Activated T-cell treated with anti-CD3 and anti-CD28 coated beads, Interleukin-2, amount 50 U/mL, for 24 hours (primary cell): ENCODE measurements around the gene RSRC1.

Experiments
- DNase-seq: peaks from one replicate; pipeline ENCODE4 v3.0.0-alpha.2; 2020
- H3K27ac Mint-ChIP-seq: 2 replicates; pipeline ENCODE4 v1.8.0; 2020; ENCODE audit warnings: mild to moderate bottlenecking, mixed read lengths
- H3K27me3 Mint-ChIP-seq: 2 replicates; pipeline ENCODE4 v1.8.0; 2020; ENCODE audit warnings: mixed read lengths
- H3K36me3 Mint-ChIP-seq: 2 replicates; pipeline ENCODE4 v1.8.0; 2020; ENCODE audit warnings: low read depth, mixed read lengths
- H3K4me1 Mint-ChIP-seq: 2 replicates; pipeline ENCODE4 v1.8.0; 2020; ENCODE audit warnings: low read depth, mixed read lengths
- H3K4me3 Mint-ChIP-seq: 2 replicates; pipeline ENCODE4 v1.8.0; 2020; ENCODE audit warnings: mild to moderate bottlenecking, moderate library complexity, mixed read lengths
- H3K9me3 Mint-ChIP-seq: 2 replicates; pipeline ENCODE4 v1.8.0; 2020; ENCODE audit warnings: mixed read lengths

RSRC1 gene

DNA sequence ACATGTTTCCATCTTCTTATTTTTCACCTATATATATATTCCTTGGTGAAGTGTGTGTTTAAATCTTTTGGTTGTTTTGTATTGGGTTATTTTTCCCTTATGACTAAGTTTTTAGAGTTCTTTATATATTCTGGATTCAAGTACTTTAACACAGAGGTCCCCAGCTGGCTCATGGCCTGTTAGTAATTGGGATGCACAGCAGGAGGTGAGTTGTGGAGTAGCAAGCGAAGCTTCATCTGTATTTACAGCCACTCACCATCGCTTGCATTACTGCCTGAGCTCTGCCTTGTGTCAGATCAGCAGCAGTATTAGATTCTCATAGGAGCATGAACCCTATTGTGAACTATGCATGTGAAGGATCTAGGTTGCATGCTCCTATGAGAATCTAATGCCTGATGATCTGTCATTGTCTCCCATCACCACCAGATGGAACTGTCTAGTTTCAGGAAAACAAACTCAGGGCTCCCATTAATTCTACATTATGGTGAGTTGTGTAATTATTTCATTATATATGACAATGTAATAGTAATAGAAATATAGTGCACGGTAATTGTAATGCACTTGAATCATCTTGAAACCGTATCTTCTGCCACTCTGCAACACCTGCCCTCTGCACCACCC lies 151.6 kb downstream of the RSRC1 start:
- peaks cover 83% of the 10 kb centered on the region for H3K36me3 Mint-ChIP-seq
- no peak overlapping the region for H3K27ac Mint-ChIP-seq
- H3K4me3 Mint-ChIP-seq, result no peak overlapping the region
- no peak for DNase-seq
- peaks cover 6% of the 10 kb centered on the region for H3K4me1 Mint-ChIP-seq
- no peaks in the 10 kb centered on the region for H3K27me3 Mint-ChIP-seq
- peaks cover 32% of the 10 kb centered on the region for H3K9me3 Mint-ChIP-seq

DNA sequence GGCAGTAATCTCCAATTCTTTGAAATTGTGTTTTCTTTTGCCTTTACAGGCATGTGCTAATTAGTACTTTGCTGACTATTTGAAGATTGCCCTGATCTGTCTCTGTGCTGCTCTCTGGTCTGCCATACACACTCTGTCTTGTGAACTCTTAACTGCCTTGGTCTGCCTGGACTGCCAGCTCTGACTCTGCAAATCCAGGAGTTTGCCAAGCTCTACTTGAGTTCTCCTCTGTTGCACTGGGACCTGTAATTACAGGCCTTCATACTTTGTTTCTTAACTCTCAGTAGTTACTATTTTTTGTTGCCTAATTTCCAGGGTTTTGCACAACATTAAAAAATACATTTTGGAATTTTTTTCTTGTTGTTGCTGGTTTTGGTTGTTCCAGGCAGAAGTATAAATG lies 155.0 kb downstream of the RSRC1 start:
- H3K9me3 Mint-ChIP-seq, result peaks cover 34% of the 10 kb centered on the region
- no peak for DNase-seq
- peaks cover 78% of the 10 kb centered on the region for H3K36me3 Mint-ChIP-seq
- H3K27ac Mint-ChIP-seq, result no peak overlapping the region
- H3K4me1 Mint-ChIP-seq, result peaks cover 3% of the 10 kb centered on the region
- H3K27me3 Mint-ChIP-seq, result no peaks in the 10 kb centered on the region
- H3K4me3 Mint-ChIP-seq, result no peak overlapping the region

DNA sequence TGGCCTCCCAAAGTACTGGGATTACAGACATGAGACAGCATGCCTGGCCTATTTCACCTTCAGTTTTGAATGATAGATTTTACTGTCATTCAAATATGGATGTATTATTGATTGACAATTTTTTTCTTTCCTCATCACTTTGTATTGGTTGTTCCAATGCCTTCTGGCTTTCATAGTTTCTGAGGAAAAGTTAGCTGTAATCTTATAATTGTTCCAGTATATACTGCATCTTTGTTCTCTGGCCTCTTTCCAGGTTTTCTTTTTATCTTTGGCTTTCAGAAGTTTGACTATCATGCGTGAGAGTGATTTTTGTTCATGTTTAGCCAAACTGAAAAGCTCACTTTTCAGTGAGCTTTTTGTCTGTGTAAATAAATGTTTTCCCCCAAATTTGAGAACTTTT lies 157.1 kb downstream of the RSRC1 start:
- H3K36me3 Mint-ChIP-seq, result peaks cover 69% of the 10 kb centered on the region
- no peak overlapping the region for H3K27ac Mint-ChIP-seq
- no peaks in the 10 kb centered on the region for H3K4me1 Mint-ChIP-seq
- no peak for DNase-seq
- peaks cover 34% of the 10 kb centered on the region for H3K9me3 Mint-ChIP-seq
- H3K27me3 Mint-ChIP-seq, result no peaks in the 10 kb centered on the region
- no peak overlapping the region for H3K4me3 Mint-ChIP-seq

DNA sequence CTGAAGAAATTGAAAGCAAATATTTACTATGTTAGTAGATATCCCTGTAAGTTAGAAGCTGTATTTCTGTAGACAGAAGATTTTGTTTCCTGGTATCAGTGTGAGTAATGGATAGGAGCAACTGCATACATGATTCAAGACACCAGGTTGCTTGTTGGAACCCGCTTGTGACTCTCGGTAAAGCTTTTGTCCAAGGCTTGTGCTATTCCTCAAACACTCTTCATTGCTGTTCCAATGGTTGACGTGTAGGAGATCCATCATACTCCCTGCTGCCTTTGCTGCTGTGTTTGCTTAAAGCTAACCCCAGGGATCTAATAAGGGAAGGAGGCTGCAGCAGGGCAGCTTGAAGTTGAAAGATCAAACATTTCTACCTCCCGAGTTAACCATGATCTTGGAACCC lies 160.1 kb downstream of the RSRC1 start:
- peaks cover 69% of the 10 kb centered on the region for H3K36me3 Mint-ChIP-seq
- DNase-seq, result no peak
- no peaks in the 10 kb centered on the region for H3K27me3 Mint-ChIP-seq
- no peak overlapping the region for H3K4me3 Mint-ChIP-seq
- H3K9me3 Mint-ChIP-seq, result peaks cover 16% of the 10 kb centered on the region
- H3K4me1 Mint-ChIP-seq, result no peaks in the 10 kb centered on the region
- H3K27ac Mint-ChIP-seq, result no peak overlapping the region

DNA sequence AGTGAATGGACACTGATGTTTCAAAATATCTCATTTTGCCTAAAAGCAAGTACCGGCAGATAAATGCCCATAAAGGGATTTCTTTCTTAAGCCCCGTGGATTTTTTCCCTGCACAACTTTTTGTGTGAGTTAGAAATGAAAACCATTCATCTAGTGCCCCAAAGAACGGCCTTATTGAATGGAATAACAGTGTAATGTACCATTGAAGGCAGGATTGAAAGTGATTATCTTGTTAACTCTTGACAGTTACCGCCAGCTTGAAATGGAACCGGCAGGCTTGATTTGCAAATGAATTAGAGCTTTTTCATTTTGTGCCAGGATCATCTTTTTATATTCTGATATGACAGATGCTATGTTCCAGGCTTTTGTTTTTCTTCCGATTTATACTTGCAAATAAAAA lies 162.2 kb downstream of the RSRC1 start:
- Mint-ChIP-seq H3K9me3 (peaks cover 9% of the 10 kb centered on the region), H3K27me3 (no peaks in the 10 kb centered on the region), H3K4me3 (no peak overlapping the region), H3K4me1 (no peaks in the 10 kb centered on the region), H3K36me3 (peaks cover 63% of the 10 kb centered on the region), H3K27ac (no peak overlapping the region)
- no peak for DNase-seq

DNA sequence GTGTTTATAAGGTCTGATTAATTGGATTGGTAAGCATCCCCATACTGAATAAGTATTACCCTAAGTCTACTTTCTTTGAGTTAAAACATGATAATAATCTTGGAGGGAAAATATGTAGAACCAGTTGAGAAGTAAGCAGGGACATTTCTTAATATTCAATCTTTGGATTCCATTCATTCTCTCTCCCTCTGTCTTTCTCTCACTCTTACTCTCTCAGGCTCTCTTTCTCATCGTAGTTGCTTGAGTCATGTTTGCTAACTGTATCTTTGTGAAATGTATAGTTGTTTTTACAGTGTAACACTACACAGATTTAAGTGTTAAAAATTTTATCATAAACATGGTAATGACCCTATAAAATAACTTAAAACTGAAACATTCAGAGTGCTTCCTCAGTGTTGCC lies 163.8 kb downstream of the RSRC1 start:
- H3K4me1 Mint-ChIP-seq, result no peaks in the 10 kb centered on the region
- no peak overlapping the region for H3K27ac Mint-ChIP-seq
- no peak overlapping the region for H3K4me3 Mint-ChIP-seq
- H3K36me3 Mint-ChIP-seq, result peaks cover 63% of the 10 kb centered on the region
- no peak for DNase-seq
- no peaks in the 10 kb centered on the region for H3K27me3 Mint-ChIP-seq
- peaks cover 4% of the 10 kb centered on the region for H3K9me3 Mint-ChIP-seq

DNA sequence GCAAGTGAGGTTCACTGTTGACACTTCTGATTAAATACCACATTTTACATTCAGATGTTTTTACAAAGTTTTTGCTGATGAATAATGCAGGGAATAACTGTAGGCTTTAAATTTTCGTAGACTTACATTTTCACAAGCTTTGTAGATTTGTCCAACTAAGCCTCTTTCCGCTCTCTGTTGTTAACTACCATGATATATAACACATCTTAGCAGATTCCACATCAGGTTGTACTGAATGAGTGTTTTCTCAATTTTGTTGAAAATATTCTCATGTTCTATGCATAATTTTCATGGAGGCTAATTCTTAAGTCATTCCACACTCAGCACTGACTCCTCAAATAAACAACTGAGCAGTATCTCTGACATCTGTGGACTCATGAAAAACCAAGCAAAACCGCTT lies 168.3 kb downstream of the RSRC1 start:
- Mint-ChIP-seq H3K27ac (no peak overlapping the region), H3K4me3 (no peak overlapping the region), H3K36me3 (peaks cover 66% of the 10 kb centered on the region), H3K4me1 (no peaks in the 10 kb centered on the region), H3K9me3 (peaks cover 10% of the 10 kb centered on the region), H3K27me3 (no peaks in the 10 kb centered on the region)
- DNase-seq, result no peak

DNA sequence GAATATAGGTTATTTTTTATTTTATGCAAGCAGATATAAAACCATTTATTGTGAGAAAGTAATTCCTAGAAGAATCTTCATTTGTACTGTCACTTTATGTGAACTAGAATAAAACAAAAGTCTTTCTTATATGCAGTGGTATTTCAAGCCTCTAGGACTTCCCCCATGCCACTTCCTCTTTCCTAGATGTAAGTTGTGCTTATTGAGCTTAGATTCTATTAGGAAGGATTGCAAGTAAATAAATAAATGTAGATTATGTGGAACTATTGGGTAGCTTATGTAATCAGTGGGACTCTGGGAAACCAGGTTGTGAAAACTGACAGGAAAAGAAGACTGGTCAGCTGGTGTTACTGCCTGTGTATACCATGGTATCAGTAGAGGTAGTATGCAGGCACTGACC lies 169.7 kb downstream of the RSRC1 start:
- Mint-ChIP-seq H3K9me3 (peaks cover 10% of the 10 kb centered on the region), H3K4me3 (no peak overlapping the region), H3K27ac (no peak overlapping the region), H3K36me3 (peaks cover 57% of the 10 kb centered on the region), H3K27me3 (no peaks in the 10 kb centered on the region), H3K4me1 (no peaks in the 10 kb centered on the region)
- DNase-seq, result no peak

DNA sequence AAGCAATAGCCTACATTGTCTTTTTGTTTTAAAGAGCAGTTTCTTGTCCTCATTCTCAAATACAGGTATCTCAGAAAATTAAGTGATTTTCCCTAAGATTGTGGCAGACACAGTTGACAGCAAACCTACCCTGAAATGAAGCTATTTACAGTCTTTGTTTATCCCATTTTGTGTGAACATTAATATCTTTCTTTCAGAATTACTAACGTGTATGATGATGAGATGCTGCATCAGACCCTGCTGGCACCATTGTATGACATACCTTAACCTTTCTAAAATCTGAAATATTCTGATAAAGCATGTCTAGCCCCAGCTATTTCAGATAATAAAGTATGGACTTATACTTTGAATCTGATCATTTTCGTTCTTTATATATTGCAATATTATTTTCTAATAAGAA lies 185.9 kb downstream of the RSRC1 start:
- no peaks in the 10 kb centered on the region for H3K27me3 Mint-ChIP-seq
- DNase-seq, result no peak
- H3K4me1 Mint-ChIP-seq, result peaks cover 2% of the 10 kb centered on the region
- peaks cover 5% of the 10 kb centered on the region for H3K36me3 Mint-ChIP-seq
- no peak overlapping the region for H3K27ac Mint-ChIP-seq
- H3K4me3 Mint-ChIP-seq, result no peak overlapping the region
- no peaks in the 10 kb centered on the region for H3K9me3 Mint-ChIP-seq

DNA sequence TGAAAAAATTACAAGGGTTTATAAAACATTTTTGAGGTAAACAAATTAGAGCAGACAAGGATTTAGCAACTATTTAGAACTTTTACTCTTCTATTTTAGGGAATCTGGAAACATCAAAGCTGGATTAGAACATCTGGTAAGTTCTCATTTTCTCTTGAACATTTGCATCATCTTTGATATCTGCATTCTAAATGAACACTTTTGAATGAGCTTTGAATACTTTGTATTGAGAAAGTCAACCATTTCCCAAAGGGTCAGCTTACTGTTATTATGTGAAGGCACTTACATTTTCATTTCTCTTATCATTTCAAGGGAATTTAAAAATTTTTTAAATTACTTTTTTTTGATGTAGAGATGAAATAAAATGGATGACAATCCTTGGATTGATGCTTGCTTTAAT lies 188.1 kb downstream of the RSRC1 start:
- Mint-ChIP-seq H3K9me3 (no peaks in the 10 kb centered on the region), H3K4me1 (peaks cover 2% of the 10 kb centered on the region), H3K4me3 (no peak overlapping the region), H3K27ac (no peak overlapping the region), H3K36me3 (peaks cover 11% of the 10 kb centered on the region), H3K27me3 (no peaks in the 10 kb centered on the region)
- no peak for DNase-seq

DNA sequence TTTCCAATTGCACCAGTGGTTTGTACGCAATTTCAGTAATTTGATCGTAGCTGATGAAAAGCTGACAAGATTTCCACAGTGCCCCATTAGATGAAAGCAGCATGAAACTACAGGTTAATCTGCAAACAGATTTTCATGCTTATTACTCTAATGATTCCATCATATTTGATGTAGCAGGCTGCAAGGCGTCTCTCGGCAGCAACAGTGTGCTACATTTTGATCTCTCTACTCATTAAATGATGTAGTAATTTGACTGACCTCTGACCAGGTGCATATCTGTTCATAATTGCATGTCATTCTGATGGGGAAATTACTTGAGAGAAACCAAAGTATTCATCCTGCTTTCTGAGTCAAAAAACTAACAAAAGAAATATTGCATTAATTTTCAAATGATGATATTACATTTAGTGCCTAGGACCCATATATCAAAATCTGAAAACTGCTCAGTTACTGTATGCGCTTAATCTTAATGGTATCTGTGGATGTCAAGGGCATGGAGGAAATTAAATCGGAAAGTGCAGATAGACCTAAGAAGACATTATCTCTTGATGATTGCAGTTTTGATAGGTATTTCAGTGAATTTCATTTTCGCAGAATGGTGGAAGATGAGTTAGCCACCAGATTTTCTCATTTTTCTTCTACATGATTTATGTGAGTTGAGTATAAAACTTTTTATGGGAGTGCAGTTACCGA lies 198.5 kb downstream of the RSRC1 start:
- H3K4me1 Mint-ChIP-seq, result no peaks in the 10 kb centered on the region
- H3K4me3 Mint-ChIP-seq, result no peak overlapping the region
- no peaks in the 10 kb centered on the region for H3K9me3 Mint-ChIP-seq
- no peak overlapping the region for H3K27ac Mint-ChIP-seq
- H3K27me3 Mint-ChIP-seq, result no peaks in the 10 kb centered on the region
- no peak for DNase-seq
- H3K36me3 Mint-ChIP-seq, result no peaks in the 10 kb centered on the region

DNA sequence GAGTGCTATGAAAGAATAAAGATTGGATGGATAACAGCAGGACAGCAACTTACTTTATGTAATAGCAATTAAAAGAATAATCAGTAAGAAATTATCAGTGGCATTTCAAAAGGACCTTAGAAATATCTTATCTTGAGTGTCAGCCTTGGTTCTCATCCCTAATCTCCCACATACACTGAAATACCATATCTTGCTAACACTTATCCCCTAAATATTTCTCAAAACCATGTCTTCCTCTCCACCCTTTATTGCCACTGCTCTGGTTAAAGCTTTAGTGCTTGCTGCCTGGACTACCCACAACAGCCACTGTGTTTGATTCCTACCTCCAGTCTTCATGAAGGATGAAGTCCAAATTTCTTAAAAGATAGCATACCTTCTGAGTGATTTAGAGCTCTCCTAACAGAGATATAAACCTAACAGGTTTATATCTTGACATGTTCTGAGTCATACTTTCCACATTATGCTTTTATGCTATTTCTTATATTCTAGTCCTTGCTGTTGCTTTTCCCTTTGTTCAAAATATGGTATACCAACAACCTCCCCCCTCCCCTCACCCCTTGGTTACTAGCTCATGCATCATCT lies 202.8 kb downstream of the RSRC1 start:
- Mint-ChIP-seq H3K4me3 (no peak overlapping the region), H3K4me1 (no peaks in the 10 kb centered on the region), H3K9me3 (no peaks in the 10 kb centered on the region), H3K27me3 (no peaks in the 10 kb centered on the region), H3K27ac (no peak overlapping the region), H3K36me3 (peaks cover 2% of the 10 kb centered on the region)
- DNase-seq, result no peak

DNA sequence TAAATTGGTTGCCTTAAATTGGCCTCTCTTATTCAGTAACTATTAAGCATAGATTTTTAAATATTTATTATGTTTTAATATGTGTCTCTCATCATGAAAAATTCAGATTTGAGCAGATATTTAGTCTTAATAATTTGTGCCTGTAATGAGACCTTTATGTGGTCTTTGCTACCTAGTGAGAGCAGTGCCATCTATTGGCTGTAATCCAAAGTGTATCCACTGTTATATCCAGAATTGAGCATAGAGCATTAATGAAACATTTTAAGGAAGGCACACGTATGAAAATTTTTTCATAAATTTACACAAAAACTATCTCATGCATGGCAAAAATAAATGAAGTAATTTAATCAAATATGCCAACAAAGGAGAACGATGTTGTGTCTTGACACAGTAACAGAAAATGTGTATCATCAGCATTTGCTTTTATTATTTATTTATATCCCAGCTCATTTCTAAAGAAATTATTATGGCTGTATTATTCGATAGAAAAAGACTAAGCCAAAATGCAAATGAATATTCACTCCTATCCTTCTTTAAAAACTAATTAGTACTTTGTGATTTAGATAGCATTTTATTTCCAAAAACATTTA lies 203.5 kb downstream of the RSRC1 start:
- H3K27me3 Mint-ChIP-seq, result no peaks in the 10 kb centered on the region
- no peak for DNase-seq
- no peaks in the 10 kb centered on the region for H3K9me3 Mint-ChIP-seq
- H3K4me3 Mint-ChIP-seq, result no peak overlapping the region
- no peak overlapping the region for H3K27ac Mint-ChIP-seq
- peaks cover 7% of the 10 kb centered on the region for H3K36me3 Mint-ChIP-seq
- H3K4me1 Mint-ChIP-seq, result no peaks in the 10 kb centered on the region

DNA sequence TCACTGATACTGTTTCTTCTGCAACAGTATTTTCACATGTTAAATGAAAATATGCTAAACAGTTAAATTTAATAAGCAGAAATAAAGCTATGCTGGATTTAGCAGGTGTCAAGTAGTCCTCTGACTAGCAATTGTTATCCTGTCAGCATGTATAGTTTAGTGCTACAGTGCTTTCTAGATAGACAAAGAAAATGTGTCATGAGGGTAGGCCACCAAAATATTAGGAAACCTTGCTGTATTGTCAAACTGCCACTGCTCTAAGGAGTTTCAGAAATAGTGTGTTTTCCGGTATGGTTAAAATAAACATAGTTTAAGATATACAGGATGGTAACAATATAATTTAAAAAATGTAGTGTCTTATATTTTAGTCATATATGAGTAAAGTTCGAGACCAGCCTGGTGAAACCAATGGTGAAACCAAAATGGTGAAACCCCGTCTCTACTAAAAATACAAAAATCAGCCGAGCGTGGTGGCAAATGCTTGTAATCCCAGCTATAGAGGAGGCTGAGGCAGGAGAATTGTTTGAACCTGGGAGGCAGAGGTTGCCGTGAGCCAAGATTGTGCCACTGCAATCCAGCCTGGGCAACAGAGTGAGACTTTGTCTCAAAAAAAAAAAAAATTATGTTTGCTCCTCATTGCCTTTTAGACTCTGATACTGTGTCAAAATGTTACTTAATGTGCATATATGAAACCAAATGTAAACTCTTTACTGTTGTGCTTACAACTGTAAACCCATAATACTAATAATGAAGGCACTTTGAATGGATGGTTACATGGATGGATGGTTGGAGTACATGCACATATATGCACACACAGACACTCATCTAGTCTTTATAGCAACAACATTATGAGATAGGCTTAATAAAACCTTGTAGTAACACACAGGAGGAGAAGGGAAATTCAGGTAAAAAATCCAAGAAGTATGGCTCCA lies 204.8 kb downstream of the RSRC1 start:
- Mint-ChIP-seq H3K27ac (no peak overlapping the region), H3K4me3 (no peak overlapping the region), H3K9me3 (no peaks in the 10 kb centered on the region), H3K36me3 (peaks cover 13% of the 10 kb centered on the region), H3K4me1 (no peaks in the 10 kb centered on the region), H3K27me3 (no peaks in the 10 kb centered on the region)
- DNase-seq, result no peak
